ENCODE data around the gene NELL1. TPM values are rescaled to one million over a fixed set of nuclear protein-coding genes. Genes with fewer than 3 reads are reported as not detected.
"Not testable (repeated sequence)": the region's sequence is repeated elsewhere in the genome, so short reads cannot be mapped to it uniquely, and the experiment has no call there.

NELL1 gene
- total RNA-seq, 2 donors from 2014 or later = not detected

DNA sequence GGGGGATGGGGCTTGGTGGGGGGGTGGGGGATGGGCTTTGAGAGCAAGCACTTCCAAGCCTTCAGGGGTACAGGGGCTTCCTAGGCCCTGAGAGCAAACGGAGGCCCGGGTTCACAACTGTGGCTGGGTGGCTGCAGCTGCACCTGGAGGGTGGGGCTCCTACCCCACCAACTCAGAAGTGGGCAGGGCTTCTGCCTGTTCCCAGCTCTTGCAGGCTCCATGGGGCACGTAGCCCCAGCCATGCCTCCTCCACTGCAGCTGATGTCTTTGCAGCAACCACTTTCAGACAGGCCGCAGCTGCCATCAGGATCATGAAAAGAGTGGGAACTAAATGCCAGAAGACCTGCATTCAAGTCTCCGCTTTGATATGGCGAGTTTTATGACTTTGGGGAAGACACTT lies 464.3 kb downstream of the NELL1 start:
- intact Hi-C loops (cut with DNase I) = no loop called here
- DNase-seq (ENCODE audit: low spot score) = no peak

DNA sequence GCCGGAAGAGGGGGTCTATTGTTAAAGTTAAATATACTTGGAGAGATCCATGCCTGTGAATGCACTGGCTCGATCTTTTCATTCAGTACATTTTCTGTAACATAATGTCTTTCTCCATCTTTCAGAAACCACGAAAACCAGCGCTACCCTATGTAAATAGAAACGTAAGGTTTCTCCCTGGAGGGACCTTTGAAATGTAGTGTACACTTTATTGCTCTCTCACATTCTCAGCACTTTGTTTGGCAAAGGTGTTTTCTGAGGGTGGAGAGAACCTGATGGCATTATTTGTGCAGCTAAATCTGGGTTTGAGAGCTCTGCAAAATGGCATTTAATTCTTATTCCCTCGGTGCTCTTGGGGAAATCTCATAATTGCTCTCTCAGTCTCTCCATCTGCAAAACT lies 468.4 kb downstream of the NELL1 start:
- no peak for DNase-seq (ENCODE audit: low spot score)
- intact Hi-C loops (cut with DNase I) = no loop called here

DNA sequence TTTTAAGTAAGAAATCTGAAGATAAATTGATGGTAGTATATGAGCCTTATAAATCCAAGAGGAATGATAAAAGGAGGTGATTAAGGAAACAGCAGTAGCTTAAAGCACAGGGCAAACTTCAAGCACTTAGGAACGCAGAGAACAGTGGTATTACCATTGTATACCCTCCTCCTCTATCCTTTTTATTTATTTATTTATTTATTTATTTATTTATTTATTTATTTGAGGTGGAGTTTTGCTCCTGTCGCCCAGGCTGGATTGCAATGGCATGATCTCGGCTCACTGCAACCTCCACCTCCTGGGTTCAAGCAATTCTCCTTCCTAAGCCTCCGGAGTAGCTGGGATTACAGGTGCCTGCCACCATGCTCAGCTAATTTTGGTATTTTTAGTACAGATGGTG lies 472.2 kb downstream of the NELL1 start:
- intact Hi-C loops (cut with DNase I) = not testable (repeated sequence)

GRCh38 chr11:21142007-21142406 lies 472.6 kb downstream of the NELL1 start:
- no peak for DNase-seq (ENCODE audit: low spot score)
- intact Hi-C loops (cut with DNase I) = no loop called here

More for the DNA sequence above, 472.2 kb downstream of the NELL1 start:
- not testable (repeated sequence) for DNase-seq (ENCODE audit: low spot score)

DNA sequence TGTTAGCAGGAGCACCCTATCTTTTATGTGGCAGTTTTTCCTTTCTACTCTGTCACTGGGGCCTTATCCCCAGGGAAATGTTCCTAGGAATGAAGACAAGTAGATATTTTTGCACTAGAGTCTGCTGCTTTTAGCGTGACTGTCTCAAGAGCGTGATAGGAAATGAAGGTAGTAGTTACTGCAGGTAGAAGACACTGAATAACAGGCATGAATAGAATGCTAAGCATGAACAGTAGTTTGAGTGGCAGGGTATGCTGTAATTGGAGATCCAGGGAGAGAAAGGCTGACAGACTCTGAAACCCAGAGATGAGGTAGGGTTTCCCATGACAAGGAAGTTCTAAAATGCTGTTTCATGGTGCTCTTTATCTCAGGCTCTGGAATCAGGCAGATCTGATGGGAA lies 475.1 kb downstream of the NELL1 start:
- DNase-seq (ENCODE audit: low spot score) = no peak
- intact Hi-C loops (cut with DNase I) = no loop called here

DNA sequence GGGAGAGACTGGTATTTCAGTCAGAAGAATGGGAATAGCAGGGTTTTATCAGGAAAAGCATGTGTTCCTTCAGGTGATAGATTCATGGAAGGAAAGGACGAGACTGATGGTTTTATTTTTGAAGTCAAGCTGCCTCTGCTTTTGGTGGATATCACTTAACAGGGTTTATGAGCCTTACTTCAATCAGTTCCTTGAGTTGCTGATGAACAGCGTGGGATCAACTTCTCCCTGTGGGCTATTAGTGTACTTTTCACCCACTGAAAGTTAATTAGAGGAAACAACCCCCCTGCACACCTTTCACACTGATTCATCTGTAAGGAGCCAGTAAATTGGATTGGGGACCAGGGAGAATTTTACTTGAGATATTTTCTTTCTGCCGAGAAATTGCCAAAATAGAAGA lies 479.0 kb downstream of the NELL1 start:
- intact Hi-C loops (cut with DNase I) = no loop called here
- no peak for DNase-seq (ENCODE audit: low spot score)

DNA sequence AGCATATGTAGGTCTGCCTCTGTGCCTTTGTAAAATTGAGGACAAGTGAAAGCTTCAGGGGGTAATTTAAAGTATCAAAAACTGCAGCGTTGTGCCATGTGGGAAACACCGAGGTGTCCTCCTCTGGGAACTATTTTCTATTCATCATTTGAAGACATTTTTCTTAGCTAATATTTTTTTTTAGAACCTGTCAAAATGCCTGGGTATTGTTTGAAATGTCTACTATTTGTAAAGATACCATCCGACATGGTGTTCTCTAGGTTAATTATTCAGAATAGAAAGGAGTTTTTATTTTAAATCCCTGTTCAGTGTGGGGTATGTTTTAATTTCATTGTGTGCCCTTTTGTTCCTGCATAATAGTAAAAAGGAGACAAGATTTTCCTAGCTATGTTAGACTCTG lies 490.8 kb downstream of the NELL1 start:
- intact Hi-C loops (cut with DNase I) = no loop called here
- no peak for DNase-seq (ENCODE audit: low spot score)

GRCh38 chr11:21169639-21170038 lies 500.3 kb downstream of the NELL1 start:
- intact Hi-C loops (cut with DNase I) = no loop called here
- no peak for DNase-seq (ENCODE audit: low spot score)

GRCh38 chr11:21173476-21173875 lies 504.1 kb downstream of the NELL1 start:
- DNase-seq (ENCODE audit: low spot score) = no peak
- intact Hi-C loops (cut with DNase I) = no loop called here

- DNase-seq (ENCODE audit: low spot score) = no peak
- intact Hi-C loops (cut with DNase I) = no loop called here
Measured at GRCh38 chr11:21174781-21175180, 505.4 kb downstream of the NELL1 start.

DNA sequence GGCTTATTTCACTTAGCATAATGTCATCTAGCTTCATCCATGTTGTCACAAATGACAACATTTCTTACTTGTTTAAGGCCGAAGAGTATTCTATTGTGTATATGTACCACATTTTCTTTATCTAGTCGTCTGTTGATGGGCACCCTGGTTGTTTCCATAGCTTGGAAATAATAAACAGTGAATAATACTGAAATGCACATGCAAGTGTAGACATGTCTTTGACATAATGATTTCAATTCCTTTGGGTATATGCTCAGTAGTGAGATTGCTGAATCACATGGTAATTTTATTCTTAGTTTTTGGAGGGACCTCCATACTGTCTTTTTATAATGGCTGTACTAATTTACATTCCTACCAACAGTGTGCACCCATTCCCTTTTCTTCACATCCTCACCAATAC lies 508.0 kb downstream of the NELL1 start:
- intact Hi-C loops (cut with DNase I) = no loop called here
- no peak for DNase-seq (ENCODE audit: low spot score)

- intact Hi-C loops (cut with DNase I) = no loop called here
- no peak for DNase-seq (ENCODE audit: low spot score)
Measured at GRCh38 chr11:21179770-21180169, 510.4 kb downstream of the NELL1 start.

DNA sequence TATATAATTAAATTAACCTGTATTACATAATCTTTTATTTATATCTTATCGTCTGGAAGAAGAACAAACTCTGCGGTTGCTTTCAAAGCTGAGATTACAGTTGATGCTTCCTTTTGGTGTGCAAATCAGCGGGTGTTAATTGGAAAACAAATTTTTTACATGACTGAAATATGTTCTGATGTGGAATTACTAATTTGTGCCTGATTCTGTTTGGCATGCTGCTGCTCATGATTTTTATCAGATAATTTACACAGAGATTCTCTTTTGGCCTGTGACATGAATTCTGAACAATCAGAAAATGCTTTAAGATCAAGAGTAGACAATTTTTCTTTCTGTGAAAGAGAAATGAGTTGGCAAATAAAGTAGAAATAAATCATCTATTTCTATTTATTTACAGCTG lies 510.8 kb downstream of the NELL1 start:
- intact Hi-C loops (cut with DNase I) = no loop called here

GRCh38 chr11:21185959-21186358 lies 516.6 kb downstream of the NELL1 start:
- intact Hi-C loops (cut with DNase I) = no loop called here
- DNase-seq (ENCODE audit: low spot score) = no peak

More for the DNA sequence above, 510.8 kb downstream of the NELL1 start:
- no peak for DNase-seq (ENCODE audit: low spot score)

- no peak for DNase-seq (ENCODE audit: low spot score)
- intact Hi-C loops (cut with DNase I) = no loop called here
Measured at GRCh38 chr11:21190181-21190580, 520.8 kb downstream of the NELL1 start.

DNA sequence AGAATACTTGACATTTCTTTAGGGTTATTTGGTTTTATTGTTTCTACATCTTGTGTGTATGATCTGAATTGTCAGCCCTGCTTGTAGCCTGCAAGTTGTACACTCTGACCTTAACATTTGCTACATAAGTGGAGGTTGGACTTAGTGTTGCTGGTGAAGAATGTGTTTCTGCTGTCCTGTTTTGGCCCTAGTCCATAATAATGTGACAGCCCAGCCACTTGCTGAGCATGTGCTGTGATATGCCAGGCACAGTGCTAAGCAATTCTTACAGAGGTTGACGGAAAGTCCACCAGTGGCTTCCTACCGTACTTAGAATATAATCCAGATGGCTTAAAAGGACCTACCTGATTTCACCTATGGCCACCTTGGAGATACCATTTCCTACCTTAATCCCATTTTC lies 526.6 kb downstream of the NELL1 start:
- intact Hi-C loops (cut with DNase I) = no loop called here

DNA sequence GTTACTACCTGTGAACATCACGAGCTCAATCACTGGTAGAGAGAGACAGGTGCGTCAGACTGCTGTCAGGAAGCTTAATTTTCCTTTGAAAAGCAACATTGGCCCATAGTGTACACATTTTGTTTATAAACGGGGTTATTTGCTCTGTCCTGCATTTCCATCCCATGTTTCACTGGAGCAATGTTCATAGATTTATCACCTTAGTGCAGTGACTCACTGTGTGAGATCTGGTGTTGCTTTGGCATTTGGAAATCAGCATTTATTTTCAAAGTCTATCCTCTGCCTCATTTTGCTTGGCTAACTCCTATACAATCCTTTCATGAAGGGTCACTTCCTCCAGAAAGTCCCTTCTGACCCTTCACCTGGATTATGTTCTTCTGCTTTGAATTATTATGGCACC lies 529.1 kb downstream of the NELL1 start:
- intact Hi-C loops (cut with DNase I) = no loop called here
- DNase-seq (ENCODE audit: low spot score) = no peak

More for the DNA sequence above, 526.6 kb downstream of the NELL1 start:
- no peak for DNase-seq (ENCODE audit: low spot score)

GRCh38 chr11:21205205-21205604 lies 535.8 kb downstream of the NELL1 start:
- DNase-seq (ENCODE audit: low spot score) = no peak
- intact Hi-C loops (cut with DNase I) = no loop called here

- intact Hi-C loops (cut with DNase I) = no loop called here
- no peak for DNase-seq (ENCODE audit: low spot score)
Measured at GRCh38 chr11:21225860-21226259, 556.5 kb downstream of the NELL1 start.

DNA sequence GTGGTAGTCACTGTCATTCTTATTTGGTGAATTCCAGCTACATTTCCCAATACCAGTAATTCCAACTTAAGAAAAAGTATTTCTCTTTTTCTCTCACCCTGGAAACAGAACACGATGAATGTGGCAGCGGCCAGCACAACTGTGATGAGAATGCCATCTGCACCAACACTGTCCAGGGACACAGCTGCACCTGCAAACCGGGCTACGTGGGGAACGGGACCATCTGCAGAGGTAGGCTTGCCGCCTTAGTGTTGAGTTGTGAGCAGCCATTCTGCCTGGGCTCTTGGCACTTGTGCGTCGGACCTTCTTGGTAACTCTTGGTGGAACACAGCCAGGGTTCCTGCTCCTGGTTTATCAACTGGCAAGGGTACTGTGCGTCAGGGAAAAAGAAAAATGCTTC lies 559.8 kb downstream of the NELL1 start:
- intact Hi-C loops (cut with DNase I) = no loop called here
- no peak for DNase-seq (ENCODE audit: low spot score)

GRCh38 chr11:21250196-21250595 lies 580.8 kb downstream of the NELL1 start:
- intact Hi-C loops (cut with DNase I) = no loop called here
- no peak for DNase-seq (ENCODE audit: low spot score)

- intact Hi-C loops (cut with DNase I) = no loop called here
- DNase-seq (ENCODE audit: low spot score) = no peak
Measured at GRCh38 chr11:21254055-21254454, 584.7 kb downstream of the NELL1 start.

All from posterior vena cava (tissue), 2 donors.